GM12878 (cell line): ENCODE data around the gene SPSB3. TPM values are rescaled to one million over a fixed set of nuclear protein-coding genes. Genes with fewer than 3 reads are reported as not detected.

Source experiments
- FOS ChIP-seq: IDR thresholded peaks from 3 replicates; pipeline ENCODE4 v1.6.1; 2011; ENCODE audit warnings: borderline replicate concordance; ENCODE audit not compliant: insufficient read length; ENCODE audit errors: extremely low read depth
- GABPA ChIP-seq: IDR thresholded peaks from 2 replicates; pipeline ENCODE4 v1.6.1; 2014; ENCODE audit warnings: antibody characterized with exemption, low read depth, mild to moderate bottlenecking, inconsistent platforms
- NFYB ChIP-seq: IDR thresholded peaks from 2 replicates; pipeline ENCODE4 v1.6.1; 2011; ENCODE audit warnings: low read depth, mild to moderate bottlenecking, low read length, improper control_type of control experiment, moderate library complexity; ENCODE audit not compliant: insufficient read depth
- PBX3 ChIP-seq: IDR thresholded peaks from 2 replicates; pipeline ENCODE4 v1.6.1; 2011; ENCODE audit warnings: mild to moderate bottlenecking, low read depth, low read length, moderate library complexity; ENCODE audit not compliant: insufficient replicate concordance
- SIX5 ChIP-seq: IDR thresholded peaks from 2 replicates; pipeline ENCODE4 v1.6.1; 2011; ENCODE audit warnings: mild to moderate bottlenecking, low read depth, low read length, moderate library complexity; ENCODE audit not compliant: severe bottlenecking
- polyA plus RNA-seq, 11 experiments: library from polyadenylated mRNA; depleted of rRNA in 4 of 11; unstranded in 6 of 11; stranded (reverse) in 5 of 11; fragments of >200 nt; fragmentation: Nextera tagmentation in 4 of 11; fragmentation: Illumina TruSeq in 1 of 11; extraction: Ambion mirVana in 4 of 11; extraction: Trizol in 1 of 11; gene quantifications; 1 replicate in 1 of 11; 2 replicates in 10 of 11; pipeline versions ENCODE4 v1.2.1 to v1.2.3, GENCODE V29; 2011 to 2016; ENCODE audit warnings: inconsistent platforms in 2 of 11, missing spikeins in 2 of 11, low read depth in 1 of 11
- total RNA-seq, 4 experiments: library from RNA; depleted of rRNA in 3 of 4; stranded (reverse); fragments of >200 nt in 3 of 4; fragmentation: Illumina TruSeq in 1 of 4; extraction: Trizol in 1 of 4; gene quantifications; 2 replicates each; pipeline versions ENCODE4 v1.2.1 to v1.2.3, GENCODE V29; 2013 to 2021
- TF ChIP-seq, protein P1 (sequence below): IDR thresholded peaks from 2 replicates; pipeline ENCODE4 v1.6.1; 2012; ENCODE audit warnings: improper control_type of control experiment, low read depth, low read length; ENCODE audit not compliant: insufficient replicate concordance

SPSB3 gene
- total and polyA plus RNA-seq, 10 of the 15 experiments (the other 5 are each of a cell fraction or from before 2014, with no cell fraction given) = 0.31 to 26.9 (median 14.0) TPM

GRCh38 chr16:1819611-1820010, 37.2 kb upstream of the SPSB3 start (continued):
- TF ChIP-seq, protein P1, sequence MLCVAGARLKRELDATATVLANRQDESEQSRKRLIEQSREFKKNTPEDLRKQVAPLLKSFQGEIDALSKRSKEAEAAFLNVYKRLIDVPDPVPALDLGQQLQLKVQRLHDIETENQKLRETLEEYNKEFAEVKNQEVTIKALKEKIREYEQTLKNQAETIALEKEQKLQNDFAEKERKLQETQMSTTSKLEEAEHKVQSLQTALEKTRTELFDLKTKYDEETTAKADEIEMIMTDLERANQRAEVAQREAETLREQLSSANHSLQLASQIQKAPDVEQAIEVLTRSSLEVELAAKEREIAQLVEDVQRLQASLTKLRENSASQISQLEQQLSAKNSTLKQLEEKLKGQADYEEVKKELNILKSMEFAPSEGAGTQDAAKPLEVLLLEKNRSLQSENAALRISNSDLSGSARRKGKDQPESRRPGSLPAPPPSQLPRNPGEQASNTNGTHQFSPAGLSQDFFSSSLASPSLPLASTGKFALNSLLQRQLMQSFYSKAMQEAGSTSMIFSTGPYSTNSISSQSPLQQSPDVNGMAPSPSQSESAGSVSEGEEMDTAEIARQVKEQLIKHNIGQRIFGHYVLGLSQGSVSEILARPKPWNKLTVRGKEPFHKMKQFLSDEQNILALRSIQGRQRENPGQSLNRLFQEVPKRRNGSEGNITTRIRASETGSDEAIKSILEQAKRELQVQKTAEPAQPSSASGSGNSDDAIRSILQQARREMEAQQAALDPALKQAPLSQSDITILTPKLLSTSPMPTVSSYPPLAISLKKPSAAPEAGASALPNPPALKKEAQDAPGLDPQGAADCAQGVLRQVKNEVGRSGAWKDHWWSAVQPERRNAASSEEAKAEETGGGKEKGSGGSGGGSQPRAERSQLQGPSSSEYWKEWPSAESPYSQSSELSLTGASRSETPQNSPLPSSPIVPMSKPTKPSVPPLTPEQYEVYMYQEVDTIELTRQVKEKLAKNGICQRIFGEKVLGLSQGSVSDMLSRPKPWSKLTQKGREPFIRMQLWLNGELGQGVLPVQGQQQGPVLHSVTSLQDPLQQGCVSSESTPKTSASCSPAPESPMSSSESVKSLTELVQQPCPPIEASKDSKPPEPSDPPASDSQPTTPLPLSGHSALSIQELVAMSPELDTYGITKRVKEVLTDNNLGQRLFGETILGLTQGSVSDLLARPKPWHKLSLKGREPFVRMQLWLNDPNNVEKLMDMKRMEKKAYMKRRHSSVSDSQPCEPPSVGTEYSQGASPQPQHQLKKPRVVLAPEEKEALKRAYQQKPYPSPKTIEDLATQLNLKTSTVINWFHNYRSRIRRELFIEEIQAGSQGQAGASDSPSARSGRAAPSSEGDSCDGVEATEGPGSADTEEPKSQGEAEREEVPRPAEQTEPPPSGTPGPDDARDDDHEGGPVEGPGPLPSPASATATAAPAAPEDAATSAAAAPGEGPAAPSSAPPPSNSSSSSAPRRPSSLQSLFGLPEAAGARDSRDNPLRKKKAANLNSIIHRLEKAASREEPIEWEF = no peak
- no peak for TF ChIP-seq GABPA
- TF ChIP-seq PBX3 = no peak
- no peak for TF ChIP-seq NFYB
- no peak for TF ChIP-seq FOS
- no peak for TF ChIP-seq SIX5
